Peyer's patch (tissue), 4 donors: ENCODE data around the gene JAM3.

ENCODE experiments used
- CTCF ChIP-seq, 6 experiments: fragments of 450-650 bp in 4 of 6; fragments of 200-600 bp in 2 of 6; sonication (generic) in 1 of 6; IDR thresholded peaks; one replicate each; pipeline ENCODE4 v1.5.1; 2017 to 2019; ENCODE audit warnings: antibody characterized with exemption in 6 of 6, mild to moderate bottlenecking in 3 of 6, moderate library complexity in 1 of 6
- POLR2A ChIP-seq, 2 donors: fragments of 450-650 bp; IDR thresholded peaks; one replicate each; pipeline ENCODE4 v1.5.1; 2017; ENCODE audit warnings: antibody characterized with exemption in 2 of 2, mild to moderate bottlenecking in 2 of 2, moderate library complexity in 2 of 2

DNA sequence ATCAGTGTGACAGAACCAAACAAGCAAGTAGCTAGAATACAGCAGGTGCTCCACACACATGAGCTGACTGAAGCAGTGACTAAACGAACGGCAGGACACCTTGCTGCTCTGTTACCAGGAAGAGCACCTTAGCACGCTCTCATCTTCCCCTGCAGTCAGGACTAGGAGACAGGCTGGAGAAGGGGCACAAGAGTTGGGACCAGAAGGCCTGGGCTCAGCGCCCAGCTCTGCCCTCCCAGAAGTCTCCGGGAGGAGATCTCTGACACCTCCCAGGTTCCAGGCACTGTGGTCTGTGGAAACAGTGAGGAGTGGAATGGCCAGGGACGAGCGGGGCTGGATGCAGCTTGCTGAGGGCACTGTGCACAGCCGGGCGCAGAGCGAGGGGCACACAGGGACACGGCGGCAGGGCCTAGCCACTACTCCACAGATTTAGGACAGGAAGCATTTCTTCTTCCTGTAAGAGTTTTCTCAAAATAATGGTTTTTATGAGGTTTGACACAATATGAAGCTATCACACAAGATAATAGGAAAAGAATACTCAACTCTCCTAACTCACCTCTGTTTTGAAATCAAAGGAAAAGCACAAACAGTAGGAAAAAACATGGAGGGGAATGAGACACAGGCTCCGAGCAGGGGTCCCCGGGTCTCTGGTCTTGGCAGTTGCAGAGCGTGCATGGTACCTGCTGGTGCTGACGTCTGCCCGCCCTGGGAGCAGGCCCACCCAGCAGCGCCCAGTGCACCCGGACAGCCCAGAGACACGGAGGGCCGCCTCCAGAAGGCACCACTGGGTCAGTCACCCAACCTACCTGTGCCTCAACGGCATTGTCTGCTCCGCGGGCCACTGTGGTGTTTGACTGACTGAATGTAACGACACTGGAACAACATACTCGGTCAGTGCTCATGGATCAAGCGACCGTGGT, 87.3 kb downstream of the JAM3 start:
- TF ChIP-seq POLR2A (IDR thresholded peaks at IDR 0.05) (no peak), CTCF (IDR thresholded peaks at IDR 0.05) (no peak)
